GM19025 (cell line): ENCODE measurements around the gene EPN1.

Experiments used
- ATAC-seq: cut with Tn5 transposase; IDR thresholded peaks from one replicate; pipeline ENCODE4 v1.9.1; 2021; ENCODE audit warnings: mild to moderate bottlenecking, low read depth, moderate library complexity; ENCODE audit not compliant: unreplicated experiment

EPN1 gene

DNA sequence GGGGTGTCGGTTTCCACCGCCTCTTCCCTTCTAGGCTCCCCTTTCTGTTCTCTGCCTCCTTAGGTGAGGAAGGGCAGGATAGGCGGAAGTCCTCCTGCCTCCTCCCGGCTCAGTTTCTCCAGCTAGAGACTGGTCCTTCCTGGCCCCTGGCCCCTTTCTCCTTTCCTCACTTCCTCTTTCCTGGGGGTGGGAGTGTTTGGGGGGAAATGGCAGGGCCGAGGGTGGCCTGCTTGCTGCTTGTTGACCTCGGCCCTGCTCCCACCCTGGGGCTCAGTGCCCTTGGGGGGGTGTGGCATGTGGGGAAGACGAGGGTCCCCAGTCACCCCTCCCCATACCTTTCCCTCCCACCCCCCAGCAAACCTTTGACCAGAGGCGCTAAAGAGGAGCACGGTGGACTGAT, 15.2 kb upstream of the EPN1 start:
- ATAC-seq, result no peak

DNA sequence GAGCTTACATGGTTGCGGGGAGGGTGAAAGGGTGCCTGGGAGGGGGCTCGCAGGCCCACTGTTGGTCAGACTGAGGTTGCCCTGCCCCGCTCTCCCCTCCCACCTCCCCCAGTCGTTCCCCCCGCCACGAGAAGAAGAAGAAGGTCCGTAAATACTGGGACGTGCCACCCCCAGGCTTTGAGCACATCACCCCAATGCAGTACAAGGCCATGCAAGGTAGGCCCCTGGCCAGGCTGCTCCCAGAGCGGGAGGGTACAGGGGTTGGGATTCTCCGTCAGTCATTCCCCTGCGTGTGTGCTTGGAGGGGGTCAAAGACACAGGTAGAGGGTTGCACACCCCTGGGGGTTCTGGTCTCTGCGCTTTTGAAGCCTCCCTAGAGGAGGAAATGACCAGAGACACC, 14.6 kb upstream of the EPN1 start:
- ATAC-seq, result no peak

DNA sequence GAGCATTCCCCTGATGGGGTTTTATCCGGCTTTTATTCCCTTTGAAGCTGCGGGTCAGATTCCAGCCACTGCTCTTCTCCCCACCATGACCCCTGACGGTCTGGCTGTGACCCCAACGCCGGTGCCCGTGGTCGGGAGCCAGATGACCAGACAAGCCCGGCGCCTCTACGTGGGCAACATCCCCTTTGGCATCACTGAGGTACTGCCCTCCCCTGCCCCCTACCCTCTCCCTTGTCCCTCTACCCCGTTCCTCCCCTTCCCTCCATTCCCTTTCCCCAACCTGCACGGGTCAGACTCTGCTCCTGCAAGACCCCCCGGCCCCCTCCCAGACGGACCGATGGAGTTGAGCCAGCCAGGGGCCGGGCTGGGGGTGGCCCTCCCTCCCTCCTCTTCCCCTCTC, 14.0 kb upstream of the EPN1 start:
- no peak for ATAC-seq

DNA sequence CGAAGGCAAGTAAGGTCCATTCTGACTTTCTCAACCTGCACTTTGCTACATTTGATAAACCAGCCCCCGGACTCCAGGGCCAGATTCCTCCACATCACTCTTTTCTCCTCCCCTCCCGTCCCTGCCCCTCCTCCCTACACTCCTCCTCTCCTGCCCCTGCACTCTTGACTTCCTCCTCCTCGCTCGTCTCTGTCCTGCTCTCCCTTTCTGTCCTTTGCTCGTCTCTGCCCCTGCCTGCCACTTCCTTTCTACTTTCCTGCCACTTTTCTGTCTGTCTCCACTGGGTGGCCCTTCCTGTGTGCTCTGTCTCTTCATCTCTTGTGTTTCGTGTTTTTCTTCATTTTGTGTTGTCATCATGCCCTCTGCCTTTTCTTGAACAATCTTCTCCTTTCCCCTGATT, 13.2 kb upstream of the EPN1 start:
- no peak for ATAC-seq

DNA sequence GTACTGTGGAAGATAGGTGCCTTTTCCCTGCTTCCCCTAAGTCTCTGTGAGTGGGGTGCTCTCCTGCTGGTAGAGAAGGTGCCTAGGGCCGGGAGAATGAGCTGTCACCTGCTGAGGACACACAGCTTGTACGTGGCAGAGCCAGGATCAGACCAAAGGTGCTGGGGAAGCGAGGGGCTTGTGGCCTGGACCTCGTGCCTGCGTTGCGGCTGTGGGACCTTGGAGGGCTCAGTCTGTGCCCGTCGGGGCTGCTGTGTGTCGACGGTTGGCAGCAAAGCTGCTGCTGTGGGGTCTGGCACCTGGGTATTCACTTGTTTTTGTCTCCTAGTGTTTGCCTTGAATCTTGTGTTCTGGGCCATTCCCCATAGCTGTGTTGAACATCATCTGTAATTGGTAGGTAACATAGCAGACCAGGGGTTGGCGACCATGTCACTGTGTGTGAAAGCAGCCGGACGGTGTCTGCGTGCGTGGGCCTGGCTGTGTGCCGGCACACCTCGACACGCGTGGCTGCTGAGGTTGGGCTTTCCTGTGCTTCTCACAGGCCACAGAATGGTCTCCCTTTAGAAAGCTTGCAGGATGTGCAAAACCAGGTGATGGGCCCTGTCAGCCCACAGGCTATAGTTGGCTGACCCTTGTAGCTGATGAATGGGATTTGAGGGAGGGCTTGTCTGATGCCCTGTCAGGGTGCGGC, 11.0 kb upstream of the EPN1 start:
- ATAC-seq, result no peak

DNA sequence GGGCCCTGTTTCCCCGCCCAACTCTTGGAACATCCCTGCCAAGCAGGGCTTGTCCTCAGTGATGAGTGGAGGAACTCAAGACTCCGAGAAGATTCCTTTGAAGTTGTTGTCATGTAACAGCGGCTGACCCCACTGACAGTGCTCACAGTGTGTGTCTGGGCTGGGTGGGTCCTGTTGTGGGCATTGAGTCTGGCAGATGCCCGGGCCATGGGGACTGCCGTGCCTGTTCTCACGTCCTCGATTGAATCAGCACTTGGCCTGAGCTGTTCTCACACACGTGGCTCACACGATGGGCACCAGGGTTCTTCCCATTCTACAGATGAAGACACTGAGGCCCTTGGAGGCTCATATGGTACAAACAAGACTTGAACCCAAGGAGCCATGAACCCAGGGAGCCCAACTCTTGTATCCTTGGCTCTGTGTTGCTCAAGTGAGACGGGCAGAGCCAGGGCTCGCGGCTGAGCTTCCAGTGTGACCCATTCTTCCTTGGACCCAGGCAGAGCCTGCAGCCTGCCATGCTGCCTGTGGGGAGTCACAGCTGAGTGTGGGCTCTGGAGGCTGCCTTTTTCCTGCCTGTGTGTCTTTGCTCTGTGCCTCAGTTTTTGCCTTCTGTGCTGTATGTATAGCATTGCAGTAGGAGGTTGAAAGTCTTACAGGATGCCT, 8.6 kb upstream of the EPN1 start:
- ATAC-seq, result no peak

DNA sequence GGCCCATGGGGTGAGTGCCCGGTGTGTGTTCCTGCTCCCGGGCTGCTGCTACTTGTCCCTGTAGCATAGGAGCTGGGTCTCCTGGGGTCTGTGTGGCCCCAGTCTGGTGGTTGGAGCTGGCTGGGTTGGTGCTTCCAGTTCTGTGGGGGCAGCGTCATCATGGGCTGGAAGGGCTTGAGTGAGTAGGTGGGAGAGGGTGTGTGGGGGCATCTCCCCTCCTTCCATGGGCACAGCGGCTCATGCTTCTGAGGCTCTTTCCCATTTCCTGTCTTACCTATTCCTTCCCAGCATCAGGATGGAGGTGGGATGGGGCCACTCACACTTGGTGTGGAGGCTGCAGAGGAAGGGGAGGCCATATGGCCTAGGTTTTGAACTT, 8.0 kb upstream of the EPN1 start:
- no peak for ATAC-seq

DNA sequence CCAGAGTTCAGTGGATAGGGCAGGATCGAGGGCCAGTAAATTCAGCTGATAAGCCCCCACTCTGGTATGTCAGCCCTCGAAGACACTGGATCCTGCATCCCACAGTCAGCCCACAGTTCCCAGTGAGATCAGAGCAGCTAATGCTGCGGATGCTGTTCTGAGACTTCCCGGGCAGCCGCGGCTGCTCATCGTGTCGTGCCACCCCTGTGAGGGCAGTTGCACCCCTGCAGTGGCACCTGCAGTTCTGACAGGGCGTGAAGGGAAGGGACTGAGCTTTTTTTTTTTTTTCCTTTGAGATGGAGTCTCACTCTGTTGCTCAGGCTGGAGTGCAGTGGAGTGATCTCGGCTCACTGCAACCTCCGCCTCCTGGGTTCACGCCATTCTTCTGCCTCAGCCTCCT, 7.5 kb upstream of the EPN1 start:
- no peak for ATAC-seq

DNA sequence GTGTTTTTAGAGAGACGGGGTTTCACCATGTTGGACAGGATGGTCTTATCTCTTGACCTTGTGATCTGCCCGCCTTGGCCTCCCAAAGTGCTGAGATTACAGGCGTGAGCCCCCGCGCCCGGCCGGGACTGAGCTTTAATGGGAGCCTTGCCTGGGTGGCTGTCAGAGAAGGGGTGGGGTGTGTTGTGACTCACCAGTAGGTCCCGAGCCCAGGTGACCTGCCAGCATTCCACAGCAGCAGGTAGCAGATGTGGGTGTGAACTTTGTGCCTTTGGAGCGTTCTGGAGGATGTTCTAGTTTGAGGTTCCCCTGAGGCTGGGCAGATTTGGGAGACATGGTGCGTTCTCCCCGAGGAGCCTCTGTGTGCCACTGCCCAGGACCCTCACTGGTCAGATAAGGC, 7.1 kb upstream of the EPN1 start:
- no peak for ATAC-seq

DNA sequence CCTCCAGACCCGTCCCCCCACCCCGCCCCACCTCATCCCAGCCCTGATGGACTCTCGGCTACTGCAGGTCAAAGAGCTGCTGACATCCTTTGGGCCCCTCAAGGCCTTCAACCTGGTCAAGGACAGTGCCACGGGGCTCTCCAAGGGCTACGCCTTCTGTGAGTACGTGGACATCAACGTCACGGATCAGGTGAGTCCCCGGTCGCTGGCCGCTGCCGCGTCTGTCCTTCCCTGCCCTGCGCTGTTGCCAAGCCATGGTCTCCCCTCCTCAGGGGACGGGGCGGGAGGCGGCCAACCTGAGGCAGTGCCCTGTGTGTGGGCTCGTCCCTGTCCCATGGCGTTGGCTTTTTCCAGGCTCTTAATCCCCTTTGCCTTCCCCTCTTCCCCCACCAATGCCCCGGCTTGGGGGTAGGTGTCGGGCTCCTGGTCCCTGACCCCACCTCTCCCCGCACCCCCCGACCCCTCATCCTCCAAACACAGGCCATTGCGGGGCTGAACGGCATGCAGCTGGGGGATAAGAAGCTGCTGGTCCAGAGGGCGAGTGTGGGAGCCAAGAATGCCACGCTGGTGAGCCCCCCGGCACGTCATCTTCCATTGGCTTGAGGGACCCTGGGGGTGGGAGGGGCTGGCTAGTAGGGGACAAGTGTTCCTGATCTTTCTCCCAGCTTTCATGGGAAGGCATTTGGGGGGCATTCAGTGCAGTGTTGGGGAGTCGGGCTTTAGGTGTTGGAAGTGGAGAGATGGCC, 6.2 kb upstream of the EPN1 start:
- ATAC-seq, result no peak

DNA sequence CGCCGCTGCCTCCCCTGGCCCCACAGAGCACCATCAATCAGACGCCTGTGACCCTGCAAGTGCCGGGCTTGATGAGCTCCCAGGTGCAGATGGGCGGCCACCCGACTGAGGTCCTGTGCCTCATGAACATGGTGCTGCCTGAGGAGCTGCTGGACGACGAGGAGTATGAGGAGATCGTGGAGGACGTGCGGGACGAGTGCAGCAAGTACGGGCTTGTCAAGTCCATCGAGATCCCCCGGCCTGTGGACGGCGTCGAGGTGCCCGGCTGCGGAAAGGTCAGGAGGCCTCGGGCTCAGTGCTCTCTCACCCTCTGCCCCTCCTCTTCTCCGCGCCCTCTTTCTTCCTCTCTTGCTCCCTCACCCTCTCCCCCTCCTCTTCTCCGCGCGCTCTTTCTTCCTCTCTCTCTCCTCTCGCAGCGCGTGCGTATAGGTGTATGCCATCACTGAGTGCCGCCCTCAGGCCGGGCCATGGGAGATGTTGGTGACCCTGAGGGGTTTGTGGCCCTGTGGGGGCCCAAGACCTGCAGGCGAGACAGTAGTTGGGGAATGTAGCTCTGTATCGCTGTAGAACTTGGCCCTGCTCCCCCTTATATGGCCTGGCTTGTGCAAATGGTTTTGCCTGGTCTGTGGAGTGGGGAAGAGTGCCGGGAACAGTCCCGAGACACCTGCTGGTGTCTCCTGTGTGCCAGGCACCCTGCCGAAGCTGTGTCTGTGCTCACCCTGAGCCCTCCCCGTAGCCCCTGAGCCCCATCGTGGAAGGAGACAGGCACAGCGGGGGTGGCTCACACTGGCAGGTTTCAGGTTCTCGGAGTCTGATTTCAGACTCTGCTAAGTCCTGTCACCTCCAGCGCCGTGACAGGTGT, 5.4 kb upstream of the EPN1 start:
- ATAC-seq, result no peak

DNA sequence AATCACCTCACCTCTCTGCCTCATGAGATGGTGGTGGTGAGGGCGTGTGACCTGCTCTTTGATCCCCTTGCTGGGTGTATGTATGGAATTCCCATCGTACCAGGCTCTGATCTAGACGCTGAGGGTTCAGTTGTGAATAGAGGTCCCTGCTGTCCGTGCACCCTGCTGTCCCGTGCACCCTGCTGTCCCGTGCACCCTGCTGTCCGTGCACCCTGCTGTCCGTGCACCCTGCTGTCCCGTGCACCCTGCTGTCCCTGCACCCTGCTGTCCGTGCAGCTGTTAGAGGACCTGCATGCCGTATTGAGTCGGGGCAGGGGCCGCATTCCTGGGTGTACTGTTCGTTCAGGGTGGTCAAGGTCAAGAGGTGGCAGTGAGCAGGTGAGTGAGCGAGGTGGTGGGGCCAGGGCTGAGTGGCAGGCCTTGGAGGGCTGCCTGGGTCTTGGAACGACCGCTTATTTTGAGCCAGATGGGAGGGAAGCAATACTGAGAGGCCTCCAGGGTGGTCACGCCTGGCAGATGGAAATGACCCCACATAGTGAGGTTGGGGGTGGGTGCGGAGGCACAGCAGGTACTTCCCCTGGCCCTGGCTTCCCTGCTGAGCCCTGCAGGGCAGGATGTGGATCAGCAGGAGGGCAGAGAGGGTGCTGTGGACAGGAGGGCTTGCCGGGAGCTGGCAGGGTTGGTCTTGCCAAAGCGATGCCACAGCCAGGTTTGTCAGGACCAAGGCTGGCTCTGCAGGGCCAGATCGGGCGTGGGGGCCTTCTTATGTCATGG, 4.6 kb upstream of the EPN1 start:
- ATAC-seq, result no peak

DNA sequence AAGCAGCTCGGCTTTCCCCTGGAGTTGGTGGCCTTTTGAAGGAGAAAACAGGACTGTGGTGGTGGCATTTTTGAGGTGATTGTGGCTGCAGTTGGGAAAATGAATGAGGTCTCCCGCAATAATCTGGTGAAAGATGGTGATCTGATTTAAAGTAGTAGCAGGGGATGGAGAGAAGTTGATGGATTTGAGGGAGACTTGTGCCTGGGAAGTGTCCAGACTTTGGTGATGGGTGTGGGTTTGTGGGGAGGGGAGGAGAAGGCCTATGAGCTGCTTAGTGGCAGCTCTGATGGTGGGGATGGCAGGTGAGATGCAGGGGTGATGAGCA, 4.0 kb upstream of the EPN1 start:
- no peak for ATAC-seq

DNA sequence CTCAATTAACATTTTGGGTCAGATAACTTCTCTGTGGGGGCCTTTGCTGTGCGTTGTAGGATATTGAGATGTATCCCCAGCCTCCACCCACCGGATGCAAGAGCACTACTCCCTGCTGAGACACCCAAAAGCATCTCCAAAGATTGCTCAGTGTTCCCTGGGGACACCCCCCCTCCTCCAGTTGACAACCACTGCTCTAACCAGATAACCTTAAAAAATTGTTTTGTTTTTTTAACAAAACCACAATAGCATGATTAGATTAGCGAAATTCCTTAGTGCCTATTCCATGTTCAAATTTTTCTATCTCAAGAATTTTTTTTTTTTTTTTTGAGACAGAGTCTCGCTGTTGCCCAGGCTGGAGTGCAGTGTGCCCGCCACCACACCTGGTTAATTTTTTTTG, 2.6 kb upstream of the EPN1 start:
- ATAC-seq, result no peak

DNA sequence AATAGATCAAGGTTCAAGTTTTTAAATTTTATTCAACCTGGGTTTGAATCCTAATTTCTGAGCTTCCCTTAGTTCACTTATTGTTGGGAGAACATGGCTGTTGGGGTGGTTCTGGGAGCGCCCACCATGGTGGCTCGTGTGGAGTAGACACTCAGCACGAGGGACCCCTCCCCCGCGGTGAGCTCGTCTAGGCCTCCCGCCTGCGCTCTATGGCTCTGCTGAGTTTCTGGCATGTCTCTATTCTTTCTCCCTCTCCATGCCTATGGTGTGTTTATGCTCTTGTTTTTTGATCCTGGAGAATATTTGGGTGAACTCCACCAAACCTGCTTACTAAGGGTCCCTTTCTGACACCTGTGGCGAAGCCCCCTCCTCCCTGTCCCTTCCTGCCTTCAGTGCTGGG, 1.6 kb upstream of the EPN1 start:
- ATAC-seq, result no peak

DNA sequence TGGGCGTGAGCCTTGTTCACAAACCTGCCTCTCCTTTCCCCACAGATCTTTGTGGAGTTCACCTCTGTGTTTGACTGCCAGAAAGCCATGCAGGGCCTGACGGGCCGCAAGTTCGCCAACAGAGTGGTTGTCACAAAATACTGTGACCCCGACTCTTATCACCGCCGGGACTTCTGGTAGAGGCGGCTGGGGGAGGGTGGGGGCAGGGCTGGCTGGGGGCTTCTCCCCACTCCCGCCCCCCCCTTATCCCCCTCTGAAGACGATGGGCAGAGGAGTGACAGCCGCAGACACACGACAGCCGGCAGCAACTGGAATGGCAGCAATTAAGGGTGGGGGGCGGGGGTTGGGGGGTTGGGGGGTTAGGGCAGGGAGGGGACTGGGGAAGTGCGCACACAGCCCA, 1.1 kb upstream of the EPN1 start:
- ATAC-seq, result no peak

DNA sequence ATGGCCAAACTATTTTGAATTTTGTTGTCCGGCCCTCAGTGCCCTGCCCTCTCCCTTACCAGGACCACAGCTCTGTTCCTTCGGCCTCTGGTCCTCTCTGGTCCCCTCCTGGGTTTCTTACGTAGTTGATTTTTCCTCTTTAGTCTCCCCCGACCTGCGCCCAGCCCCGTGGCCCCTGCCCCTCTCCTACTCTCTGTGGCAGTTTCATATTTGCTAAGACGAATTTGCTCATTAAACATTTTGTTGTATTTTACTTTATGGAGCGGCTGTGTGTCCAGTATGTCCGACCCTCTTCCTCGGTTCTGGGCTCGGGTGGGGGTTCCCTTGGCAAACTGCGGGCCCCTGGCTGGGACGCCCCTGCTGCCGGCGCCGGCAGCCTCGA, 576 bp upstream of the EPN1 start:
- ATAC-seq, result no peak

DNA sequence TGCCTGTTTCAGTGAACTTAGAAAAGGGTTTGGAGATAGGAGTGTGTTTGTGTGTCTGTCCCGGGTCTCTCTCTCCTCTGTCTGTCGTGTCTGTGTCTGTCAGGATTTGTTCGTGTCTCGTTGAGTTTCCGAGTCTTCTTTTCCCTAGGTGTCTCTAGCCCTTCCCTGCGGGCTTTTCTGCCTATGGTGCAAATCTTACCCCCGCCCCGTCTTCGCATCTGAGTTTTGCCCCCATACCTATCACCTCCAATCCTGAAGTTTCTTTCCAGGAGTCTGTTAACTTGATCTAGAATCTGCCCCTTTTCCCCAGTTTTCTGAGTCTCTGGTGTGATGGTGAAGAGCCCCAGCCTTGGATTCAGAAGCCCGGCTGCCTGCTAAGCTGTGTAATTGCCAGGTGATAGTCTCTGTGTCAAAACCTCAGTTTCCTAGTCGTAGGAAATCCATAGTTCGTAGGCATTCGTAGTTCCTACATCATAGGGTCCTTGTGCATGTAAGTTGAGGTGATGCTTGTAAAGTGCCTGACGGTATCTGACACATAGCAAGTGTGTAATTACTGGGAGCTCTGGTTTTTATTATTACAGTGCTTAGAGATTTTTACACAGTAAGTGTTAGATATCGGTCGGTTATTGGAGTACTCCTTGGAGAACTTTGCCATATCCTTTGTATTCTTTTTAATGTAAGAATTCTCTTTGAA, 782 bp downstream of the EPN1 start:
- ATAC-seq, result no peak

DNA sequence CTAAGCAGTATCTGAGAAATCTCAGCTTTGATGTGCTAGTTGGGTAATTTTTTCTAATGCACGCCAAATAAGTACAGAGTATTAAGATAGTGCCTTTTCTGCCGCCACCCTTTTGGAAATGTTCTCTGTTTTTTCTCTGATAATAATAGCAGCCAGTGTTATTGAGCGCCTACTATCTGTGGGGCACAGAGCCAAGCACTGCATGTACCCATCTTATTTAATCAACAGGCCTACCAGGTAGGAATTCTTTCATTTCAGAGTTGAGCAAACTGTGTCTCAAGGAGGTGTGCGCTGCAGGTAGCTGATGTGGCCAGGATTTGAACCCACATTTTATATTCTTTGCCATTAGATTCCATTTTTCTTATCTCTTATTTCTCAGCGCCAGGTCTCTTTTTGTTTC, 1.4 kb downstream of the EPN1 start:
- ATAC-seq, result no peak
